MCF 10A (cell line): Measurements from ENCODE around the gene APC2. TPM values are rescaled to one million over a fixed set of nuclear protein-coding genes. Genes with fewer than 3 reads are reported as not detected.

Experiments
- BruUV-seq: library from RNA; stranded (reverse); fragments of 400-500 nt; replicated peaks from 2 replicates; lab custom pipeline; 2021; lab: Mats Ljungman, UMichigan
- CTCF ChIA-PET: fragments of 300-600 bp; sonication (Branson Sonifier 250); formaldehyde crosslinking; extraction: SDS; loops from one replicate; lab custom pipeline; 2021; ENCODE audit warnings: antibody characterized with exemption, inconsistent platforms; lab: Yijun Ruan, JAX
- POLR2A ChIA-PET: fragments of 300-600, 350-650 bp; sonication (Branson Sonifier 250); formaldehyde crosslinking; extraction: SDS; loops from one replicate; lab custom pipeline; 2020; ENCODE audit warnings: antibody characterized with exemption, inconsistent platforms; lab: Yijun Ruan, JAX
- DNase-seq: peaks from one replicate; pipeline ENCODE4 v3.0.0-alpha.2; 2018; ENCODE audit not compliant: unreplicated experiment
- H3K27ac Mint-ChIP-seq: one replicate; pipeline ENCODE4 v1.8.0; 2022; ENCODE audit warnings: mild to moderate bottlenecking, low read depth, mixed read lengths; ENCODE audit not compliant: unreplicated experiment
- H3K27me3 Mint-ChIP-seq: one replicate; pipeline ENCODE4 v1.8.0; 2022; ENCODE audit warnings: mixed read lengths; ENCODE audit not compliant: insufficient read depth, unreplicated experiment
- H3K36me3 Mint-ChIP-seq: one replicate; pipeline ENCODE4 v1.8.0; 2022; ENCODE audit warnings: mild to moderate bottlenecking, moderate library complexity, mixed read lengths; ENCODE audit not compliant: insufficient read depth, unreplicated experiment
- H3K4me1 Mint-ChIP-seq: one replicate; pipeline ENCODE4 v1.8.0; 2022; ENCODE audit warnings: mixed read lengths; ENCODE audit not compliant: insufficient read depth, unreplicated experiment
- H3K4me3 Mint-ChIP-seq: one replicate; pipeline ENCODE4 v1.8.0; 2022; ENCODE audit warnings: mild to moderate bottlenecking, moderate library complexity, mixed read lengths; ENCODE audit not compliant: unreplicated experiment
- H3K9me3 Mint-ChIP-seq: one replicate; pipeline ENCODE4 v1.8.0; 2022; ENCODE audit warnings: mixed read lengths; ENCODE audit not compliant: unreplicated experiment
- CTCF ChIP-seq: fragments of 200-600 bp; IDR thresholded peaks from one replicate; pipeline ENCODE4 v1.8.0; 2022; ENCODE audit warnings: antibody characterized with exemption, mild to moderate bottlenecking; ENCODE audit not compliant: unreplicated experiment
- intact Hi-C: fragments of 100-400 bp; cut with micrococcal nuclease; formaldehyde crosslinking; loops from 2 replicates; pipeline ENCODE4 v1.14.1; 2022
- total RNA-seq: library from RNA; stranded (reverse); gene quantifications from 2 replicates; pipeline ENCODE4 v1.2.3, GENCODE V29; 2022

The APC2 gene
- total RNA-seq, 1 experiment from 2014 or later, result 0.23 TPM

DNA sequence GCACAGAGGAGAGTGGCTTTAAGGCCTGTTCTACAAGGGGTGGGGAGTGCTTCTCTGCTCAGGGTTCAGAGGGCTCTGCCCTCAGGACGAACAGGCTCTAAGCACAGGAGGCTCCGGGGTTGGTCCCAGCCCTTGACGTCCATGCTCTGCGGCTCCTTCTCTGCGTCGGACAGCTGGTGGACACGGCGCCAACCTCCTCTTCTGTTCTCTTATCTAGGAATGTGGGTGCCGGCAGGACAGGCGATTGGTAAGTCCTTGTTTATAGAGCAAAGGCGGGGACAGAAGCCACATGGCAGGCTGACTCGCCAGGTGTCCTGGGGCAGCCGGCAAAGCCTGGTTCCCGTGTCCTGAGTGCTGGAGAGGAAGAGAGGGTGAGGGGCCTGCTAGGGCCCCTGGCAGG is 20.2 kb upstream of the APC2 start:
- CTCF ChIA-PET, result no interaction called here
- POLR2A ChIA-PET, result interaction anchor here (0.5 to 1.0 kb wide), 2 partner anchors 13 to 633 kb away, joined by 3 to 5 read pairs; no protein-coding TSS in a partner anchor
- H3K36me3 Mint-ChIP-seq, result peaks cover 87% of the 10 kb centered on the region
- no peaks in the 10 kb centered on the region for H3K9me3 Mint-ChIP-seq
- TF ChIP-seq CTCF, result no peak
- BruUV-seq, result no TSS peak
- no peak overlapping the region for H3K4me3 Mint-ChIP-seq
- no peak overlapping the region for H3K27ac Mint-ChIP-seq
- H3K27me3 Mint-ChIP-seq, result no peaks in the 10 kb centered on the region
- intact Hi-C loops, result no loop called here
- no peak for DNase-seq
- H3K4me1 Mint-ChIP-seq, result no peaks in the 10 kb centered on the region

- ChIA-PET POLR2A (interaction anchor here (0.5 kb wide), 1 partner anchor 633 kb away, joined by 3 read pairs; no protein-coding TSS in a partner anchor), CTCF (no interaction called here)
- DNase-seq, result no peak
- H3K9me3 Mint-ChIP-seq, result no peaks in the 10 kb centered on the region
- no peak overlapping the region for H3K4me3 Mint-ChIP-seq
- no peaks in the 10 kb centered on the region for H3K4me1 Mint-ChIP-seq
- H3K27ac Mint-ChIP-seq, result no peak overlapping the region
- no peak for TF ChIP-seq CTCF
- no peaks in the 10 kb centered on the region for H3K27me3 Mint-ChIP-seq
- H3K36me3 Mint-ChIP-seq, result peaks cover 87% of the 10 kb centered on the region
- no TSS peak for BruUV-seq
- intact Hi-C loops, result no loop called here
These were observed 19.7 kb upstream of the APC2 start for GRCh38 chr19:1430246-1430645.

GRCh38 chr19:1431759-1432506 is 18.0 kb upstream of the APC2 start:
- H3K36me3 Mint-ChIP-seq, result peaks cover 86% of the 10 kb centered on the region
- H3K4me1 Mint-ChIP-seq, result no peaks in the 10 kb centered on the region
- DNase-seq, result no peak
- no TSS peak for BruUV-seq
- no peaks in the 10 kb centered on the region for H3K27me3 Mint-ChIP-seq
- intact Hi-C loops, result no loop called here
- H3K4me3 Mint-ChIP-seq, result no peak overlapping the region
- H3K9me3 Mint-ChIP-seq, result no peaks in the 10 kb centered on the region
- ChIA-PET POLR2A (interaction anchor here (0.9 kb wide), 1 partner anchor 20 kb away, joined by 3 read pairs; no protein-coding TSS in a partner anchor), CTCF (interaction anchor here (0.6 kb wide), 1 partner anchor 117 kb away, joined by 3 read pairs; no protein-coding TSS in a partner anchor)
- TF ChIP-seq CTCF, result no peak
- no peak overlapping the region for H3K27ac Mint-ChIP-seq

DNA sequence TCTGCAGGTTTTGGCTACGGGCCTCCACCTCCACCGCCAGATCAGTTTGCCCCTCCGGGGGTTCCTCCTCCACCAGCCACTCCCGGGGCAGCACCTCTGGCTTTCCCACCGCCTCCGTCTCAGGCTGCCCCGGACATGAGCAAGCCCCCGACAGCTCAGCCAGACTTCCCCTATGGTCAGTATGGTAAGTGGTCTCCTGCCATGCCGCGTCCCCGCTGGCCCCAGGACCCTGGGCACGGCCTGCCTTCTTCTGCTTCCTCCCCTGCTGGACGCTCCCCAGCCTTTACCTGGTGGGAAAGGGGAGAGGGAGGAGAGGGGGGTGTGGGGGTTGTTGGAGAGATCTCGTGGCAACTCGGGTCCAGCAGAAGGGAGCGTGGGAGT is 17.4 kb upstream of the APC2 start:
- Mint-ChIP-seq H3K36me3 (peaks cover 80% of the 10 kb centered on the region), H3K4me1 (no peaks in the 10 kb centered on the region), H3K4me3 (no peak overlapping the region), H3K27ac (no peak overlapping the region), H3K27me3 (no peaks in the 10 kb centered on the region), H3K9me3 (no peaks in the 10 kb centered on the region)
- TF ChIP-seq CTCF, result no peak
- CTCF ChIA-PET, result no interaction called here
- intact Hi-C loops, result no loop called here
- DNase-seq, result no peak
- POLR2A ChIA-PET, result interaction anchor here (0.9 kb wide), 1 partner anchor 21 kb away, joined by 3 read pairs; no protein-coding TSS in a partner anchor
- BruUV-seq, result no TSS peak
